Fibroblast of lung (primary cell): ENCODE results near the gene PHYHD1.

Experiments
- CTCF ChIP-seq, 2 donors: IDR thresholded peaks in 1 of 2; conservative IDR thresholded peaks in 1 of 2; 1 replicate in 1 of 2; 2 replicates in 1 of 2; pipeline ENCODE4 v1.5.1; 2011 to 2012; ENCODE audit warnings: low read length in 2 of 2, control low read depth in 1 of 2, inconsistent platforms in 1 of 2, low read depth in 1 of 2, mild to moderate bottlenecking in 1 of 2
- EZH2 ChIP-seq: IDR thresholded peaks from 2 replicates; pipeline ENCODE4 v1.5.1; 2012; ENCODE audit warnings: low read length, control low read depth, mild to moderate bottlenecking; ENCODE audit errors: missing control alignments

- TF ChIP-seq EZH2, result no peak
- TF ChIP-seq CTCF (conservative IDR thresholded peaks at IDR 0.05 in 1 of 2, IDR thresholded peaks at IDR 0.05 in 1 of 2; ENCODE audit: low read depth in 1 of 2, low read length in 2 of 2), result no peak
Observed at GRCh38 chr9:128891321-128892220, 29.2 kb upstream of the PHYHD1 start.
